Subcutaneous adipose tissue (tissue), 4 donors: Measurements from ENCODE around the gene FBXL5. TPM values are rescaled to one million over a fixed set of nuclear protein-coding genes. Genes with fewer than 3 reads are reported as not detected.

Experiments
- total RNA-seq, 4 donors: library from RNA; depleted of rRNA; stranded (reverse); fragments of >200 nt; gene quantifications; one replicate each; pipeline ENCODE4 v1.1.0, GENCODE V29; 2016
- TF ChIP-seq, protein P1 (sequence below): fragments of 450-650 bp; IDR thresholded peaks from one replicate; pipeline ENCODE4 v1.5.1; 2016; ENCODE audit warnings: low read depth, mild to moderate bottlenecking, control low read depth, antibody characterized with exemption, moderate library complexity

The FBXL5 gene
- total RNA-seq, 4 donors from 2014 or later = 175 to 234 (median 217) TPM

DNA sequence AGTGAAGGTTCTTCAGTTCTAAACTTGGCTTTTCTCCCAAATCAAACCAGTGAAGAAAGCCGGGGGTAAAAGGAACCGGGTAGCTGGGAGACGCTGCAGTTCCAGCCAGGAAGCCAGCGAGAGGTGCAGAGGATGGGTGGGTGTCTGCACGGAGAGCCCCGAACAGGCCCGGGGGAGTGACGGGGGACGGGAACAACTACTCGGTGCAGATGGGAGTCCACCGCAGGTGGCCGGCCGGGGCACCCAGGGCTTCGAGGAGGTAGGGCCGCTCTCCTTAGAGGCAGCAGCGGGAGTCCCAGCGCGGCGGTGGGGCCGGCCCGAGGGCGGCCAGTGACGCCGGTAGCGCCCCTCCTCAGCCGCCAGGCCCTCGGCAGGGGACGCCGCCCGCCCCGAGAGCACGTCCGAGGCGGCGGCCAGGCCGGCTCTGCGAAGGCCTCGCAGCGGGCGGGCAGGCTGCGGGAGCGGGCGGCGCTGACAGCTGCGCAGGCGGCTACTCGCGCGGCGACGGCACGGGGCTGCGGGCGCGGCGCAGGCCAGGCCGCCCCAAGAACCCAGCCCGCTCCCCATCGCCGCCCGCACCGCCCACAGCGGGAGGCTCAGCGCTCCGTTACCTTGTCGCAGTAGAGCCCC, 449 bp downstream of the FBXL5 start:
- TF ChIP-seq, protein P1, sequence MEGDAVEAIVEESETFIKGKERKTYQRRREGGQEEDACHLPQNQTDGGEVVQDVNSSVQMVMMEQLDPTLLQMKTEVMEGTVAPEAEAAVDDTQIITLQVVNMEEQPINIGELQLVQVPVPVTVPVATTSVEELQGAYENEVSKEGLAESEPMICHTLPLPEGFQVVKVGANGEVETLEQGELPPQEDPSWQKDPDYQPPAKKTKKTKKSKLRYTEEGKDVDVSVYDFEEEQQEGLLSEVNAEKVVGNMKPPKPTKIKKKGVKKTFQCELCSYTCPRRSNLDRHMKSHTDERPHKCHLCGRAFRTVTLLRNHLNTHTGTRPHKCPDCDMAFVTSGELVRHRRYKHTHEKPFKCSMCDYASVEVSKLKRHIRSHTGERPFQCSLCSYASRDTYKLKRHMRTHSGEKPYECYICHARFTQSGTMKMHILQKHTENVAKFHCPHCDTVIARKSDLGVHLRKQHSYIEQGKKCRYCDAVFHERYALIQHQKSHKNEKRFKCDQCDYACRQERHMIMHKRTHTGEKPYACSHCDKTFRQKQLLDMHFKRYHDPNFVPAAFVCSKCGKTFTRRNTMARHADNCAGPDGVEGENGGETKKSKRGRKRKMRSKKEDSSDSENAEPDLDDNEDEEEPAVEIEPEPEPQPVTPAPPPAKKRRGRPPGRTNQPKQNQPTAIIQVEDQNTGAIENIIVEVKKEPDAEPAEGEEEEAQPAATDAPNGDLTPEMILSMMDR = no peak

DNA sequence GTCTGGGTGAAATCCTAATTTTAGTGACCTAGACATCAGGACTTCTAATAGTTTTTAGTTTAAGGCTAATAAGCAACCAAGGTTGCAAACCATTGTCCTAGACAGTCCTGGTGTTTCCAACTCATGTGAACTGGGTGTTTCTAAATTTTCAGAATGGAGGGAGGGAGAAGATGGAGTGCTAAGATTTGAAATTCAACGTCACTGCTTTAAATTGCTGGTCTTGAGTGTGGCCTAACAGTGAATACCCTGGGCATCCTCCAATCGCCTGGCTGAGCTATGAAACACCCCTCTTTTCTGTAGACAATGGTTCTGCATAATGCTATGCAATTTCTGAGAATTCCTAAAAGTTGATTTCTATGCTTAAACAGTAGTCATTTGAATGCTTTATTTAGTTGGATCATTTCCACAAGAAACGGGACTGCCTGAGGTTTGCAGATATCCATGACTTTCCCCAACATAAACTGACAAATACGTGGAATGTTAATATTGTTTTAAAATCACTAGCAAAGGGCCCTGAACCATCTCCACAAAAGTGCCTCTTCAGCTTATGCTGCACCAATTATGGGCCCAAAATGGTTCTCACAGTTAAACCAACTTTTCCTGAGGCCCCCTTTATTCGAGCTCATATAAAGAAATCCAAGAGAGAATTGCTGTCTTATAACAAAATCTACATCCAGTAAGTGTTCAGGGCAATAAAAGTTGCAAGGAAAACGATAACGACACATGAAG, 1.1 kb downstream of the FBXL5 start:
- TF ChIP-seq, protein P1 = no peak

DNA sequence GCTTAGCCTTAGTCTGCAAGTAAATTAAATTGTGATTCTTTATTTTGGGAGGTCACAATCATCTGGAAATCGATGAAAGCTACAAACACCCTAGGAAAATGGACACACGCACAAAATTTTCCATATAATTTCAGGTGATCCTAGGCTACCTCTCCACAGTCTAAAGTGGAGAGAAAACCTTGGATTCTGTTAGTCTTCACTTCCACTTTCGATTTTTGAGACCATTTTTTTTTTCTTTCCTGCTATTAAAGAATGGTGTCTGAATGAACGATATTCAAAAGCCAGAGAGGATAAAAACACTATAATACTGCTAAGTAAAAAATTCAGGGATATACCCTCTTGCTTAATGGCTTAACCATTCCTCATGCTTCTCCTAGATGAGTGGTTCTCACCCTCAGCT, 1.7 kb downstream of the FBXL5 start:
- TF ChIP-seq, protein P1 = no peak

DNA sequence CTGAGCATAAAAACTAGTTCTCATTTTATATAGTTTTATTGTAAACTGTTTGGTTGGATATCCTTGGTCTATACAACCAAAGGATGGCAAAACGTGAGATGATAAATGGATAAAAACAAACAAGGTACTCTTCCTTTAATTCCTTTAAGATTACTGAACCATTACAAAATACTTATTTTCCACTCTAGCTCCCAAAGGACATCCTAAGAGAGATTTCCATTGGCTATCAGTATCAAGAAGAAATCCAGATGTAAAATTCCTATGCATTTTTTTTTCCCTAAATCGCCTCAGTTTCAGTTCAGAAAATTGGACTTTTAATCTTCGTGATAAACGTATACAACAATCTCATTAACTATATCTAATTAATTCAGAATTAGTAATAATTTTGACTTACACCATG, 2.3 kb downstream of the FBXL5 start:
- TF ChIP-seq, protein P1 = no peak

DNA sequence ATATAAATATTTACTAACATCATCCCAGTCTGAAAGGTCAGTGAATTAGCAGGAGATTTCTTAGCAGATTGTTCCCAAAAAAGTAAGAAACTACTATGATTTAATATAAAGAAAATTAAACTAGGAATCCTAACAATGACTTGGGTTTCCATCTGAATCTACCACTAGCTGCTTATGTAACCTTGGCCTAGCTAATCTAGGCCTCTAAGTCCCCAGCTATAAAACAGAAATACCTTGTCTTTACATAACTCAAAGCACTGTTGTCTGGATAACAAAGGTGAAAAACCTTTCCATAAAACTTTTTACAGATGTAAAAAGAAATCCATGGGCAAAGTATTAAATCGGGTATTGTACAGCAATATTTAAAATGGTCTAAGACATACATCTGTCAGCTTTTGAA, 3.0 kb downstream of the FBXL5 start:
- TF ChIP-seq, protein P1 = no peak

DNA sequence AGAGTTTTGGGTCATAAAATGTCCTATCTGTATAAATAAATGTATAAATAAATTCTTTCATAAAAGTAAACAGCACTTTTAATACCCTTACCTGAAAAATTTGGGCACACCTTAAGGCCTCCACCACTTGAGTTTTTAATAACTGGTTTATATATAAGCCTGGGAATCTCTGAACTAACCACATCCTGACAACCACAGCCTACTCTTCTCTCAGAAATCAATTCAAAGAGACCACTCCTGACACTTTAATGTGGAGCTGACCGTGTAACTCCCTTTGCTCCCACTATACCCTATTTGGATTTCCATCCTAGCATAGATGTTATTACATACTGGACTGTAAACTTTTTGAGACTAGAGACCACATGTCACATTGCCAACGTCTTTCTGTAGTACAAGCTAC, 3.5 kb downstream of the FBXL5 start:
- TF ChIP-seq, protein P1 = no peak

DNA sequence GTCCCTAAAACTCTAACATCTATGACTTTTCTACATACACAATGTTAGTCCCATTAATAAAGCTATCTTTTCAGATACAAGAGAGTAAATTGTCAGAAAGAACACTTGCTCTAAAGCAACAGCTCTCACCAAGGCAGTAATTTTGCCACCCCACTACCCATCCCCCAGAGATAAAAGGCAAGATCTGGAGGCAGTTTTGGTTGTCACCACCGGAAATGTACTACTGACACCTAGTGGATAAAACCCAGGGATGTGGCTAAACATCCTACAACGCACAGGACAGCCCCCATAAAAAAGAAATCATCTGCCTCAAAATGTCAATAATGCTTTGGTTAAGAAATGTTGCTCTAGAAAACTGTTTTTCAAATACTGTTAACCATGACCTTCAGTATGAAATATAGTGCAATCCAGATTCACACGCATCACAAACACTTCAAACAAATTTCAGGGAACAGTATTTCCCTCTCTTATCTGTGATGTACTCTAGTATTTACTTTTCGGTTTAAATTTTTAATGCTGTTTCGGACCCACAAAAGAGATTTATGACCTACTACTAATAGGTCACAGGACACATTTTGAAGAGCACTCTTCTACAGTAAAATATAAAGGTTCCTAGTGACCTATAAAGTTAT, 5.1 kb downstream of the FBXL5 start:
- TF ChIP-seq, protein P1 = no peak
